Stimulated activated naive CD8-positive, alpha-beta T cell treated with anti-CD3 and anti-CD28 coated beads, Interleukin-15, Interleukin-2, amounts not matched to agents 100 U/mL and 50 U/mL, for 24 hours (primary cell): Measurements from ENCODE around the gene INPP4A.

Experiments used
- ATAC-seq: fragments of 150-1000 bp; cut with Tn5 transposase; one replicate; pipeline ENCODE4 v1.10.0; 2021
- DNase-seq: peaks from one replicate; pipeline ENCODE4 v3.0.0; 2021

The INPP4A gene

GRCh38 chr2:98496750-98497493 is 52.3 kb downstream of the INPP4A start:
- ATAC-seq (no peak), DNase-seq (no peak)

GRCh38 chr2:98498703-98499440 is 54.2 kb downstream of the INPP4A start:
- ATAC-seq (no peak), DNase-seq (no peak)

- DNase-seq (no peak), ATAC-seq (no peak)
Observed at GRCh38 chr2:98500561-98500960, 55.9 kb downstream of the INPP4A start.

GRCh38 chr2:98501223-98501622 is 56.6 kb downstream of the INPP4A start:
- ATAC-seq (no peak), DNase-seq (no peak)

- ATAC-seq: no peak
Observed at GRCh38 chr2:98501876-98502275, 57.2 kb downstream of the INPP4A start.

GRCh38 chr2:98502556-98503335 is 58.1 kb downstream of the INPP4A start:
- DNase-seq (no peak), ATAC-seq (no peak)

More at GRCh38 chr2:98501876-98502275, 57.2 kb downstream of the INPP4A start:
- no peak for DNase-seq

- DNase-seq (no peak), ATAC-seq (no peak)
Observed at GRCh38 chr2:98503481-98504105, 58.9 kb downstream of the INPP4A start.

GRCh38 chr2:98504381-98505109 is 59.9 kb downstream of the INPP4A start:
- DNase-seq (no peak), ATAC-seq (no peak)

GRCh38 chr2:98505311-98505808 is 60.7 kb downstream of the INPP4A start:
- peak; percentile 9 for ATAC-seq
- DNase-seq: no peak

- ATAC-seq (no peak), DNase-seq (no peak)
Observed at GRCh38 chr2:98505971-98506664, 61.5 kb downstream of the INPP4A start.

- DNase-seq: no peak
- ATAC-seq: no peak
Observed at GRCh38 chr2:98506881-98507280, 62.2 kb downstream of the INPP4A start.

- DNase-seq: no peak
Observed at GRCh38 chr2:98507461-98507860, 62.8 kb downstream of the INPP4A start.

GRCh38 chr2:98507891-98508708 is 63.4 kb downstream of the INPP4A start:
- no peak for DNase-seq
- no peak for ATAC-seq

More at GRCh38 chr2:98507461-98507860, 62.8 kb downstream of the INPP4A start:
- no peak for ATAC-seq

GRCh38 chr2:98508709-98509066 is 64.0 kb downstream of the INPP4A start:
- peak; percentile 89 for ATAC-seq
- peak; percentile 81 for DNase-seq

- DNase-seq: no peak
- no peak for ATAC-seq
Observed at GRCh38 chr2:98509542-98510321, 65.1 kb downstream of the INPP4A start.

- no peak for DNase-seq
- no peak for ATAC-seq
Observed at GRCh38 chr2:98510322-98510662, 65.6 kb downstream of the INPP4A start.

GRCh38 chr2:98511981-98512380 is 67.3 kb downstream of the INPP4A start:
- ATAC-seq: no peak
- no peak for DNase-seq

- DNase-seq (no peak), ATAC-seq (no peak)
Observed at GRCh38 chr2:98512699-98513098, 68.0 kb downstream of the INPP4A start.

GRCh38 chr2:98514096-98514639 is 69.5 kb downstream of the INPP4A start:
- DNase-seq (no peak), ATAC-seq (no peak)
